GM23338 (cell line): ENCODE measurements around the gene ATOH7.

ENCODE experiments used
- CREB1 ChIP-seq: fragments of 250-450 bp; sonication (Bioruptor Pico); IDR thresholded peaks from 2 replicates; pipeline ENCODE4 v1.5.0; 2020; ENCODE audit warnings: low read depth, mild to moderate bottlenecking, moderate library complexity
- CTCF ChIP-seq, 2 experiments: fragments of 200-600 bp in 1 of 2; sonication (generic) in 1 of 2; conservative IDR thresholded peaks; 2 replicates each; pipeline versions ENCODE4 v1.5.1 to v1.6.1; 2016 to 2017; ENCODE audit warnings: antibody characterized with exemption in 2 of 2, low read depth in 2 of 2, mild to moderate bottlenecking in 2 of 2, moderate library complexity in 1 of 2
- ETS1 ChIP-seq: IDR thresholded peaks from 2 replicates; pipeline ENCODE4 v1.6.1; 2016; ENCODE audit warnings: antibody characterized with exemption
- EZH2 ChIP-seq: fragments of 200-600 bp; sonication (generic); IDR thresholded peaks from one replicate; pipeline ENCODE4 v1.8.0; 2017; ENCODE audit warnings: antibody characterized with exemption, mild to moderate bottlenecking, low read depth; ENCODE audit not compliant: unreplicated experiment
- EZH2phosphoT487 ChIP-seq: fragments of 200-600 bp; sonication (generic); IDR thresholded peaks from one replicate; pipeline ENCODE4 v1.8.1; 2018; ENCODE audit warnings: antibody characterized with exemption; ENCODE audit not compliant: unreplicated experiment
- JUNB ChIP-seq: IDR thresholded peaks from one replicate; pipeline ENCODE4 v1.6.1; 2016; ENCODE audit warnings: antibody characterized with exemption; ENCODE audit not compliant: unreplicated experiment
- NANOG ChIP-seq: IDR thresholded peaks from 2 replicates; pipeline ENCODE4 v1.6.1; 2016; ENCODE audit warnings: antibody characterized with exemption, borderline replicate concordance
- POLR2AphosphoS5 ChIP-seq: IDR thresholded peaks from 2 replicates; pipeline ENCODE4 v1.6.1; 2016; ENCODE audit warnings: antibody characterized with exemption, low read depth
- REST ChIP-seq: IDR thresholded peaks from one replicate; pipeline ENCODE4 v1.6.1; 2018; ENCODE audit warnings: antibody characterized with exemption; ENCODE audit not compliant: unreplicated experiment
- ZNF462 ChIP-seq: fragments of 250-450 bp; sonication (Bioruptor Pico); IDR thresholded peaks from 2 replicates; pipeline ENCODE4 v1.5.0; 2020; ENCODE audit warnings: mild to moderate bottlenecking, moderate library complexity

- no peak for TF ChIP-seq POLR2AphosphoS5
- no peak for TF ChIP-seq EZH2
- no peak for TF ChIP-seq CTCF (conservative IDR thresholded peaks at IDR 0.05; ENCODE audit: low read depth in 2 of 2)
- TF ChIP-seq REST = no peak
- TF ChIP-seq CREB1 (CRISPR knock-in tag) = no peak
- no peak for TF ChIP-seq ZNF462 (CRISPR knock-in tag)
- no peak for TF ChIP-seq EZH2phosphoT487
- no peak for TF ChIP-seq ETS1
- no peak for TF ChIP-seq JUNB
- TF ChIP-seq NANOG = no peak
Measured at GRCh38 chr10:68211669-68212068, 20.2 kb downstream of the ATOH7 start.
